ENCODE data around the gene ZNRD2.

DNA sequence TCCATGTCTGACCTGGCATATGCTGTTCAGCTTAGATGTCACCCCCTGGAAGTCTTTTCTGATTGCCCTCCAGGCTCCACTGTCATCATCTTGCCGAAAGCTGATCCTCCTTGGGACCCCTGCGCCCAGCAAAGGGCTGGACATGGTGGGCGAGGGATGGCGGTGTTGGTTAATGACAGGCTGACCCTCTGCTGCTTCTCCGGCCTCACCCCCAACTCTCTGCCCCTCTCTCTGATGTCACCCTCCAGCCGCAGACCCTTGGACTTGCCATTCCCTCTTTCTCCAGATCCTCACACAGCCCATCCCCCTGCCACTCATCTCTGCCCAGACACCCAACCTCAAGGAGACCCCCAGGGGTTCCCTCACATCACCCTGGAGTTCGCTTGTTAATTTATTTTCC is 7.9 kb downstream of the ZNRD2 start:
- TF ChIP-seq, protein P1, sequence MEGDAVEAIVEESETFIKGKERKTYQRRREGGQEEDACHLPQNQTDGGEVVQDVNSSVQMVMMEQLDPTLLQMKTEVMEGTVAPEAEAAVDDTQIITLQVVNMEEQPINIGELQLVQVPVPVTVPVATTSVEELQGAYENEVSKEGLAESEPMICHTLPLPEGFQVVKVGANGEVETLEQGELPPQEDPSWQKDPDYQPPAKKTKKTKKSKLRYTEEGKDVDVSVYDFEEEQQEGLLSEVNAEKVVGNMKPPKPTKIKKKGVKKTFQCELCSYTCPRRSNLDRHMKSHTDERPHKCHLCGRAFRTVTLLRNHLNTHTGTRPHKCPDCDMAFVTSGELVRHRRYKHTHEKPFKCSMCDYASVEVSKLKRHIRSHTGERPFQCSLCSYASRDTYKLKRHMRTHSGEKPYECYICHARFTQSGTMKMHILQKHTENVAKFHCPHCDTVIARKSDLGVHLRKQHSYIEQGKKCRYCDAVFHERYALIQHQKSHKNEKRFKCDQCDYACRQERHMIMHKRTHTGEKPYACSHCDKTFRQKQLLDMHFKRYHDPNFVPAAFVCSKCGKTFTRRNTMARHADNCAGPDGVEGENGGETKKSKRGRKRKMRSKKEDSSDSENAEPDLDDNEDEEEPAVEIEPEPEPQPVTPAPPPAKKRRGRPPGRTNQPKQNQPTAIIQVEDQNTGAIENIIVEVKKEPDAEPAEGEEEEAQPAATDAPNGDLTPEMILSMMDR (IDR thresholded peaks at IDR 0.05): no peak
- no peak for TF ChIP-seq ZFX (IDR thresholded peaks at IDR 0.05; ENCODE audit: borderline replicate concordance)
